ENCODE data around the gene NFE2L3.

GRCh38 chr7:26187380-26188205, 35.6 kb downstream of the NFE2L3 start:
- no peak for TF ChIP-seq CTCF (IDR thresholded peaks at IDR 0.05; ENCODE audit: borderline replicate concordance, extremely low read depth, low read length, poor library complexity, severe bottlenecking)
- no peak for TF ChIP-seq EZH2 (IDR thresholded peaks at IDR 0.05; ENCODE audit: borderline replicate concordance, low read depth, low read length, severe bottlenecking)

All from DND-41 (cell line).